Trophoblast cell (in vitro differentiated cells and primary cell): ENCODE measurements around the gene MRS2.
"Not testable (repeated sequence)": the region's sequence is repeated elsewhere in the genome, so short reads cannot be mapped to it uniquely, and the experiment has no call there.

Source experiments
- DNase-seq, 2 donors: peaks; one replicate each; pipeline ENCODE4 v3.0.0-alpha.2; 2016
- H2AFZ ChIP-seq: 2 replicates; pipeline ENCODE4 v1.6.1; 2013; ENCODE audit warnings: low read length, moderate library complexity, mild to moderate bottlenecking; ENCODE audit not compliant: insufficient read depth, poor library complexity
- H2AK5ac ChIP-seq: 2 replicates; pipeline ENCODE4 v1.6.1; 2013; ENCODE audit warnings: mild to moderate bottlenecking, low read length
- H2BK120ac ChIP-seq: 2 replicates; pipeline ENCODE4 v1.6.1; 2013; ENCODE audit warnings: low read length, mild to moderate bottlenecking, moderate library complexity; ENCODE audit not compliant: insufficient read depth, poor library complexity
- H2BK12ac ChIP-seq: 2 replicates; pipeline ENCODE4 v1.6.1; 2013; ENCODE audit warnings: mild to moderate bottlenecking, low read length, moderate library complexity
- H2BK5ac ChIP-seq: 2 replicates; pipeline ENCODE4 v1.6.1; 2013; ENCODE audit warnings: low read length, low read depth, moderate library complexity, mild to moderate bottlenecking; ENCODE audit not compliant: poor library complexity
- H3K14ac ChIP-seq: 2 replicates; pipeline ENCODE4 v1.6.1; 2013; ENCODE audit warnings: mild to moderate bottlenecking, low read length
- H3K18ac ChIP-seq: 2 replicates; pipeline ENCODE4 v1.6.1; 2013; ENCODE audit warnings: mild to moderate bottlenecking, low read length
- H3K23ac ChIP-seq: 2 replicates; pipeline ENCODE4 v1.6.1; 2013; ENCODE audit warnings: low read length
- H3K27ac ChIP-seq: 2 replicates; pipeline ENCODE4 v1.5.1; 2013; ENCODE audit warnings: low read depth, mild to moderate bottlenecking, inconsistent platforms, low read length, moderate library complexity
- H3K27me3 ChIP-seq: 2 replicates; pipeline ENCODE4 v1.6.1; 2013; ENCODE audit warnings: inconsistent platforms, mild to moderate bottlenecking, low read length, moderate library complexity; ENCODE audit not compliant: insufficient read depth
- H3K36me3 ChIP-seq, 2 experiments: 1 replicate in 1 of 2; 2 replicates in 1 of 2; pipeline ENCODE4 v1.6.1; 2013; ENCODE audit warnings: low read length in 2 of 2, mild to moderate bottlenecking in 2 of 2, moderate library complexity in 1 of 2; ENCODE audit not compliant: insufficient read depth in 2 of 2, control insufficient read depth in 1 of 2
- H3K4ac ChIP-seq: 2 replicates; pipeline ENCODE4 v1.6.1; 2013; ENCODE audit warnings: low read depth, mild to moderate bottlenecking, low read length, moderate library complexity
- H3K4me1 ChIP-seq, 2 experiments: 1 replicate in 1 of 2; 2 replicates in 1 of 2; pipeline ENCODE4 v1.6.1; 2013; ENCODE audit warnings: low read length in 2 of 2, mild to moderate bottlenecking in 2 of 2, moderate library complexity in 1 of 2; ENCODE audit not compliant: insufficient read depth in 2 of 2, control insufficient read depth in 1 of 2
- H3K4me2 ChIP-seq: 2 replicates; pipeline ENCODE4 v1.6.1; 2013; ENCODE audit warnings: inconsistent platforms, mild to moderate bottlenecking, low read length, moderate library complexity
- H3K4me3 ChIP-seq: 2 replicates; pipeline ENCODE4 v1.5.1; 2013; ENCODE audit warnings: mild to moderate bottlenecking, low read depth, low read length, inconsistent platforms
- H3K79me1 ChIP-seq: one replicate; pipeline ENCODE4 v1.6.1; 2013; ENCODE audit warnings: low read length
- H3K79me2 ChIP-seq: 2 replicates; pipeline ENCODE4 v1.6.1; 2013; ENCODE audit warnings: low read length, mild to moderate bottlenecking; ENCODE audit not compliant: control insufficient read depth, insufficient read depth, poor library complexity
- H3K9ac ChIP-seq: 2 replicates; pipeline ENCODE4 v1.6.1; 2013; ENCODE audit warnings: mild to moderate bottlenecking, low read length
- H3K9me3 ChIP-seq: 2 replicates; pipeline ENCODE4 v1.6.1; 2013; ENCODE audit warnings: low read depth, mild to moderate bottlenecking, control low read depth, inconsistent platforms, low read length; ENCODE audit not compliant: insufficient read depth
- H4K12ac ChIP-seq: 2 replicates; pipeline ENCODE4 v1.6.1; 2013; ENCODE audit warnings: low read depth, mild to moderate bottlenecking, low read length, moderate library complexity
- H4K8ac ChIP-seq: 2 replicates; pipeline ENCODE4 v1.6.1; 2013; ENCODE audit warnings: low read depth, mild to moderate bottlenecking, low read length, moderate library complexity
- H4K91ac ChIP-seq: one replicate; pipeline ENCODE4 v1.6.1; 2013; ENCODE audit warnings: low read depth, mild to moderate bottlenecking, low read length, moderate library complexity
- WGBS: extraction: QIAGEN DNeasy Blood & Tissue Kit; methylation state at CpG from one replicate; pipeline ENCODE4 v1.1.7; 2013; ENCODE audit warnings: missing lambda C conversion rate; ENCODE audit not compliant: insufficient read length, insufficient coverage; ENCODE audit errors: extremely low coverage; 5-methylcytosine and 5-hydroxymethylcytosine counted together

Gene MRS2

GRCh38 chr6:24408719-24409410, 6.1 kb downstream of the MRS2 start:
- Histone ChIP-seq H3K4me2 (no peak overlapping the region), H2AK5ac (no peak overlapping the region), H3K4me1 (peaks cover 0 to 2% of the 10 kb centered on the region in 2 experiments), H3K36me3 (peaks cover 10 to 24% of the 10 kb centered on the region in 2 experiments), H4K12ac (no peak overlapping the region), H2BK120ac (no peak overlapping the region), H3K79me2 (no peaks in the 10 kb centered on the region), H3K18ac (no peak overlapping the region), H3K4me3 (no peak overlapping the region), H4K8ac (no peak overlapping the region), H3K27ac (no peak overlapping the region), H2BK5ac (no peak overlapping the region), H3K79me1 (no peaks in the 10 kb centered on the region), H2BK12ac (no peak overlapping the region), H4K91ac (no peak overlapping the region), H3K27me3 (no peaks in the 10 kb centered on the region), H3K23ac (no peak overlapping the region), H3K9ac (no peak overlapping the region), H2AFZ (no peak overlapping the region), H3K9me3 (no peaks in the 10 kb centered on the region), H3K14ac (no peak overlapping the region), H3K4ac (no peak overlapping the region)
- WGBS: no CpG with 5 or more reads among the region's 2 CpGs
- no peak for DNase-seq

DNA sequence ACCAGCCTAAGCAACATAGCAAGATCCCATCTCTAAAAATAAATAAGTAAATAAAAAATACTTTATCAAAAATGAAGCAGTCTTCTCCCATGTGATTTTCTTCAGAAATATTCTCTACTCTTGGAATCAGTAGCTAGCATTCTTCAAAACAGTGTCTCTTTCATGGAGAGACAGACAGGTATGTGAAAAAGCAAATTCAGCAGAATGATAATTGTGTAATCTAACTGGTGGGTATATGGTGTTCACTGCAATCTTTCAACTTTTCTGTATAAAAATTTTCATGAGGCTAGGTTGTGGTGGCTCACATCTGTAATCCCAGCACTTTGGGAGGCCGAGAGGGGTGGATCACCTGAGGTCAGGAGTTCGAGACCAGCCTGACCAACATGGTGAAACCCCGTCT, 7.9 kb downstream of the MRS2 start:
- H3K4me3 ChIP-seq: no peak overlapping the region
- H2AK5ac ChIP-seq: no peak overlapping the region
- no peak overlapping the region for H3K4me2 ChIP-seq
- H3K27ac ChIP-seq: no peak overlapping the region
- no peaks in the 10 kb centered on the region for H3K9me3 ChIP-seq
- H2BK12ac ChIP-seq: no peak overlapping the region
- DNase-seq: no peak
- no peak overlapping the region for H2BK5ac ChIP-seq
- no peak overlapping the region for H3K9ac ChIP-seq
- no peaks in the 10 kb centered on the region for H3K4me1 ChIP-seq
- H4K91ac ChIP-seq: no peak overlapping the region
- no peak overlapping the region for H2BK120ac ChIP-seq
- no peak overlapping the region for H4K8ac ChIP-seq
- H3K23ac ChIP-seq: no peak overlapping the region
- no peaks in the 10 kb centered on the region for H3K27me3 ChIP-seq
- no peak overlapping the region for H3K18ac ChIP-seq
- no peak overlapping the region for H2AFZ ChIP-seq
- no peaks in the 10 kb centered on the region for H3K79me1 ChIP-seq
- no peak overlapping the region for H3K14ac ChIP-seq
- H3K4ac ChIP-seq: no peak overlapping the region
- peaks cover 13 to 23% of the 10 kb centered on the region in 2 experiments for H3K36me3 ChIP-seq
- H4K12ac ChIP-seq: no peak overlapping the region
- WGBS: no CpG with 5 or more reads among the region's 3 CpGs
- H3K79me2 ChIP-seq: no peaks in the 10 kb centered on the region

GRCh38 chr6:24412294-24412693, 9.6 kb downstream of the MRS2 start:
- H2BK5ac ChIP-seq: no peak overlapping the region

GRCh38 chr6:24414531-24414930, 11.8 kb downstream of the MRS2 start:
- peaks cover 23 to 26% of the 10 kb centered on the region in 2 experiments for H3K36me3 ChIP-seq
- H4K91ac ChIP-seq, H3K27ac ChIP-seq, H3K9me3 ChIP-seq, H3K79me2 ChIP-seq, H3K23ac ChIP-seq, H3K4me1 ChIP-seq, H2AFZ ChIP-seq, H3K9ac ChIP-seq, H3K18ac ChIP-seq, H3K27me3 ChIP-seq, H4K8ac ChIP-seq, H3K4ac ChIP-seq, H3K79me1 ChIP-seq, DNase-seq, H3K4me2 ChIP-seq, H3K4me3 ChIP-seq, H2BK12ac ChIP-seq, H2BK120ac ChIP-seq, H2AK5ac ChIP-seq, H4K12ac ChIP-seq, H3K14ac ChIP-seq, H2BK5ac ChIP-seq: not testable (repeated sequence)
- WGBS: no CpG with 5 or more reads among the region's 15 CpGs

More at GRCh38 chr6:24412294-24412693, 9.6 kb downstream of the MRS2 start:
- DNase-seq: no peak
- H3K23ac ChIP-seq: no peak overlapping the region
- H3K36me3 ChIP-seq: peaks cover 16 to 25% of the 10 kb centered on the region in 2 experiments
- no peak overlapping the region for H2AFZ ChIP-seq
- H3K79me2 ChIP-seq: no peaks in the 10 kb centered on the region
- H4K12ac ChIP-seq: no peak overlapping the region
- H3K4ac ChIP-seq: no peak overlapping the region
- no peak overlapping the region for H3K18ac ChIP-seq
- H3K9ac ChIP-seq: no peak overlapping the region
- H3K4me1 ChIP-seq: no peaks in the 10 kb centered on the region
- no peak overlapping the region for H4K8ac ChIP-seq
- no peaks in the 10 kb centered on the region for H3K9me3 ChIP-seq
- no peaks in the 10 kb centered on the region for H3K79me1 ChIP-seq
- no peaks in the 10 kb centered on the region for H3K27me3 ChIP-seq
- no CpG with 5 or more reads among the region's 4 CpGs for WGBS
- no peak overlapping the region for H3K27ac ChIP-seq
- H2AK5ac ChIP-seq: no peak overlapping the region
- no peak overlapping the region for H3K14ac ChIP-seq
- H3K4me3 ChIP-seq: no peak overlapping the region
- H3K4me2 ChIP-seq: no peak overlapping the region
- no peak overlapping the region for H2BK120ac ChIP-seq
- no peak overlapping the region for H4K91ac ChIP-seq
- H2BK12ac ChIP-seq: no peak overlapping the region
